G401 (cell line): ENCODE results near the gene MSMO1. TPM values are rescaled to one million over a fixed set of nuclear protein-coding genes. Genes with fewer than 3 reads are reported as not detected.

ENCODE experiments used
- DNase-seq: peaks from one replicate; pipeline ENCODE4 v3.0.0-alpha.2; 2015; ENCODE audit warnings: low spot score
- in situ Hi-C: cut with HindIII; loops from 2 replicates; pipeline ENCODE4 v1.10.0; 2016; ENCODE audit warnings: low sequenced_read_pairs, mixed read lengths
- total RNA-seq: library from RNA; depleted of rRNA; stranded (reverse); fragments of >200 nt; shearing (Covaris generic); gene quantifications from 2 replicates; pipeline ENCODE4 v1.2.3, GENCODE V29; 2014; rRNA removed

MSMO1 gene
- total RNA-seq, 1 experiment from 2014 or later = 66.8 TPM

DNA sequence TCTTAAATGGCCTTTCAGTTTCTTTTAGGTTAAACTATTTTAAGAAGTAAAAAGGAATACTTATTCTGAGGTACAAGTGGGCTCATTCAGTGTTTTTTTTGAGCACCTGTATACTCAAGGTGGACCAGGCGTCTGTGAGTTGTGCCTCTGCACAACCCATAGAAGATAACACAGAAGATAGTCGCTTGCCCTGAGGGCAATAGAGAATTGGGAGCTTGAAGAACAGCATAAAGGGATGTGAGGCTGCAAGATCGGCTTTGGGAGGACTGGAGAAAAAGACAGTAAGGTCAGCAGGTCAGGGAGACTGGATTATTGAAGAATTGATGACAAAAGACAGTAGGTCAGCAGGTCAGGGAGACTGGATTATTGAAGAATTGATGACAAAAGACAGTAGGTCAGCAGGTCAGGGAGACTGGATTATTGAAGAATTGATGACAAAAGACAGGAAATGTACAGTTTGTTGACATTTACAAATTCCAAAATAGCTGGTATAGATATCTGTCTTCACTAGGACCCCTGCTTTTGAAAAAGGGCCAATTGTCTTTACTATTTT lies 54.4 kb downstream of the MSMO1 start:
- peak; percentile 68 for DNase-seq
- in situ Hi-C loops = no loop called here

DNA sequence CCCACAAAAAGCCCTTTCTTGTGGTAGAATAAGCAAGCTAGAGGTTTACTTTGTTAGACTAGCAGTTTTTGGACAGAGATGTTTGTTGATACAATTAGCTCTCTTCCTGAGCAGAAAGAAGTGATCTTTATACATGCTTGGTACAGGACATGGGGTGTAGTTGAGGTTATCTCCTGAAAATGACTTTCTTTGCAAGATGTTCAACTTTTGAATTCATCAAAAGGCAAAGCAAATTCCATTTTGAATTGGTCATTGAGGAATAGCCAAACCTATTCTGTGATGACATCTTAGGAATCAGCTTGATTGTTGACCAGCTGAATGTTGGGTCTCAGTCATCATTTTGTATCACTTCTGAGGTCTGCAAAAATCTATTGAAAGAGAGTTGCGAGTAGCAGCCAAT lies 55.2 kb downstream of the MSMO1 start:
- in situ Hi-C loops = no loop called here
- peak; percentile 59 for DNase-seq

DNA sequence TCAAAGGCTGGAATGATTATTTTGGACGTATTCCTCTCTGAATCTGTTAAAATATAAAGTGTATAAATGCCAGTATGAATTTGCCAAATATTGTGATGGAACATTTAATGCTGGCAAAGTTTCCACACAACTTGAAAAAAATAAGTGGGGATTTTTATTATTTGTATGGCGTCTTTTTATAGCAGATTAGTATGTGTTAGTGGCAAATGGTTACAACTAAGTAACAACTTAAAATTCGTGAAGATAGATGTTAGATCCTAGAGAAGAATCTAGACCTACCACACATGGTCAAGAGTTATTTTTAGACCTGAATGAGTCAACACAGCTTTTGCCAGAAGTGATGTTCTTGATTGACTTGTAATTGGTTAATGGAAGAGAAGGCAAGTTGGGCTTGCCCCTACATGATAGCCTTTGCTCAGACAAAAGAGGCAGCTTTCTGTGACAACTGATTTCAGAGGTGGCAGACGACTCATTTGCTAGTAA lies 56.2 kb downstream of the MSMO1 start:
- peak; percentile 76 for DNase-seq
- in situ Hi-C loops = no loop called here

DNA sequence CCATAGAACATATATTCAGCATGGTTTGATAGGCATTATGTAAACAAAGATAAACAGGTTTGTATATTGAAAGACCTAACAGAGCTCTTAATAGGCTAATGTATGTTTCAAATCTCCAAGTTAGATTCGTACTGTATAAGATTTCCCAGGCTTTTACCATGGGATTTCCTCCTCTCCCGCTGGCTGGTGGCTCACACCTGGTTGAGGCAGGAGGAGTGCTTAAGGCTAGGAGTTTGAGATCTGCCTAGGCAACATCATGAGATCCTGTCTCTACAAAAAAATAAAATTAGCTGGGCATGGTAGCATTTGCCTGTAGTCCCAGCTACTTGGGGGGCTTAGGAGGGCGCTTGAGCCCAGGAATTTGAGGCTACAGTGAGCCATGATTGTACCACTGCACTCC lies 56.7 kb downstream of the MSMO1 start:
- in situ Hi-C loops = no loop called here
- no peak for DNase-seq

DNA sequence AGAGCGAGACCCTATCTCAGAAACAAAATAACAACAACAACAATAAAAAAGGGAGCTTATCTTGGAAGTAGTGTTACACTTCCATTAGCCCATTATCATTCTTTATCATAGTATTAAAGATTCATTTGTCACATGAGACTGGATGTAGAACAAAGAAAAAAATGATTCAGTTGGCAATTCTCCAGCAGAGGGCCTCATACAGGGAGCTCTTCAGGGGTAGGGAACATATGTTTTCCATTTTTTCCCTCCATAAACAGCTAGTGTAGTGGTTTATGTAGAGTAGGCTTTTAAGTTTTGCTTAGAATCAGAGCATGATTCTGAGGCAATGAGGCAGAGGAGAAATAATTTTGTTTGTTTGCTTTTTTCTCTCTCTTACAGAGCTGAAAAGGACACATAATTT lies 57.1 kb downstream of the MSMO1 start:
- in situ Hi-C loops = no loop called here
- peak; percentile 74 for DNase-seq

DNA sequence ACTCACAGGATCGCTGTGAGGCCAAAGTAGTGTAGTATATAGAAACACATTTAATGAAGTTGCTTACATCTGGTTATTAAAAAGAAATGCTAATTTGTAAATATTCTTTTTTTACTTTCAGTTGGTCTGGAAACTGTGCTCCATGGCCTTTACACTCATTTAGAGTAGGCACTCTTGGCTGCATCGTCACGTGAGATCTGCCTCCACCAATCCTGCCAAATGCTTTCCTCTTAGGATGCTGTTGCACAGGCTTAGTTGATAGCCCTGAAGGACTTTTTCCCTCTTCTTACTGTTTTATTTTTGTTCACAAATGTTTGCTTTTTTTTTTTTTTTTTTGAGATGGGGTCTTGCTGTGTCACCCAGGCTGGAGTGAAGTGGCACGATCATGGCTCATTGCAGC lies 57.7 kb downstream of the MSMO1 start:
- in situ Hi-C loops = no loop called here
- DNase-seq = peak; percentile 68

DNA sequence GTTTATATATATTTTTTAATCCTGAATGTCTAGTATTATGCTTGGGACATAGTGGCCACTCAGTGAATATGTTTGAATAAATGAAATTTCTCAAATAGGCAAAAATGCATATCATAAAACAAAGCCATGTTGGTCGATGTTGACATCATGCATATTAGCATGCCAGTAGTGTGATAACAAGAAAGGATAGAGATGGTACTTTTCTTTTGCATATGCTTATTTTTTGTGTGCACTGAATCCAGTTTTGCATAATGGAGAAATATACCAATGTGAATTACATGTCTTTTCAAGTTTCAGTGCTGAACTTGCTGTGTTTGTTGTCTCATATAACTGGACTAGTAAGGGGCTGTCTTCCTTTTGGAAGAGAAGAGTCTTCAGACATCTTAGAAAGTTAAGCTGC lies 58.9 kb downstream of the MSMO1 start:
- in situ Hi-C loops = no loop called here

DNA sequence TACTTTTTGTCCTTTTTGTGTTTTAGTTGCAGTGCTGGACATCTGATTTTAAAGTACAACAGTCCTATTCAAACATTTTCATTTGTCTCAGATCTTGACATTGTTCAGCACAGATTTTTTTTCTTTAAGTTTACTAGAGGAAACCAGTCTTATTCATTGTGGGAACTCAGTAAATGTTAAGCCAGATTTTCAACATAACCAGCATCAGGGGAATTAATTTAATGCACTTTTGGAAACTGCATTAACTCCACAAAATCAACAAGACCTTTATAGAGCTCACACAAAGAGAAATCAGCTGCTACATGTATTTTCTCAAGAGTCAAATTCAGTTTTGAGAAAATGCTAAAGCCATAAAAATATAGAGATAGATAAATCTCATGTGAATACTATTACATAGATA lies 61.3 kb downstream of the MSMO1 start:
- in situ Hi-C loops = no loop called here
- DNase-seq = no peak

More for the DNA sequence above, 58.9 kb downstream of the MSMO1 start:
- no peak for DNase-seq

Other genes starting within 250 kb of the MSMO1 start
- 8.3 and 17.5 TPM in 2 replicates for gene TMEM192, start 214.8 kb upstream of the MSMO1 start, total RNA-seq
- 1.1 and 3.4 TPM in 2 replicates for gene KLHL2, start 120.1 kb upstream of the MSMO1 start, total RNA-seq
- 14.6 and 44.4 TPM in 2 replicates for gene CPE, start 51.3 kb downstream of the MSMO1 start, total RNA-seq